GM23338 (cell line): ENCODE measurements around the gene FRMD1. TPM values are rescaled to one million over a fixed set of nuclear protein-coding genes. Genes with fewer than 3 reads are reported as not detected.

Source experiments
- ATAC-seq: fragments of 200-7000 bp; cut with Tn5 transposase; 3 replicates; pipeline ENCODE4 v1.9.1; 2020
- DNase-seq: peaks from one replicate; pipeline ENCODE4 v3.0.0-alpha.2; 2015; ENCODE audit warnings: low spot score
- H2AFZ ChIP-seq: fragments of 200-600 bp; sonication (generic); 2 replicates; pipeline ENCODE4 v1.8.0; 2016; ENCODE audit warnings: antibody characterized with exemption, mild to moderate bottlenecking, moderate library complexity
- H3F3A ChIP-seq: fragments of 200-600 bp; sonication (generic); replicated peaks from 2 replicates; pipeline ENCODE4 v1.8.0; 2017; ENCODE audit warnings: antibody characterized with exemption, mixed run types, low read depth
- H3K27ac ChIP-seq: fragments of 200-600 bp; sonication (generic); 2 replicates; pipeline ENCODE4 v1.6.1; 2016; ENCODE audit warnings: low read depth
- H3K27me3 ChIP-seq: fragments of 200-600 bp; sonication (generic); 2 replicates; pipeline ENCODE4 v1.8.0; 2016; ENCODE audit warnings: mild to moderate bottlenecking, mixed run types, moderate library complexity; ENCODE audit not compliant: insufficient read depth
- H3K36me3 ChIP-seq: fragments of 200-600 bp; sonication (generic); 2 replicates; pipeline ENCODE4 v1.8.0; 2016; ENCODE audit warnings: mild to moderate bottlenecking; ENCODE audit not compliant: insufficient read depth
- H3K4me1 ChIP-seq: fragments of 200-600 bp; sonication (generic); 2 replicates; pipeline ENCODE4 v1.8.0; 2016; ENCODE audit warnings: mild to moderate bottlenecking, moderate library complexity; ENCODE audit not compliant: insufficient read depth
- H3K4me2 ChIP-seq: fragments of 200-600 bp; sonication (generic); 2 replicates; pipeline ENCODE4 v1.7.1; 2017; ENCODE audit warnings: mixed run types
- H3K4me3 ChIP-seq: fragments of 200-600 bp; sonication (generic); 2 replicates; pipeline ENCODE4 v1.6.1; 2016; ENCODE audit warnings: mixed run types
- H3K79me2 ChIP-seq: fragments of 200-600 bp; sonication (generic); replicated peaks from 2 replicates; pipeline ENCODE4 v1.8.0; 2017; ENCODE audit warnings: mild to moderate bottlenecking; ENCODE audit not compliant: insufficient read depth
- H3K9me2 ChIP-seq: fragments of 200-600 bp; sonication (generic); 2 replicates; pipeline ENCODE4 v1.8.0; 2017; ENCODE audit not compliant: insufficient read depth
- H4K20me1 ChIP-seq: fragments of 200-600 bp; sonication (generic); replicated peaks from 2 replicates; pipeline ENCODE4 v1.8.0; 2017; ENCODE audit warnings: mild to moderate bottlenecking; ENCODE audit not compliant: insufficient read depth
- H3K27ac Mint-ChIP-seq: 2 replicates; pipeline ENCODE4 v1.8.0; 2020; ENCODE audit warnings: inconsistent platforms, mild to moderate bottlenecking, moderate library complexity, mixed read lengths
- H3K27me3 Mint-ChIP-seq: 3 replicates; pipeline ENCODE4 v1.8.0; 2022; ENCODE audit warnings: low read depth, mild to moderate bottlenecking, moderate library complexity, mixed read lengths, inconsistent platforms; ENCODE audit not compliant: insufficient read depth, poor library complexity
- H3K36me3 Mint-ChIP-seq: 3 replicates; pipeline ENCODE4 v1.8.0; 2021; ENCODE audit warnings: low read depth, mild to moderate bottlenecking, inconsistent platforms, moderate library complexity, mixed read lengths
- H3K4me1 Mint-ChIP-seq: 3 replicates; pipeline ENCODE4 v1.8.0; 2020; ENCODE audit warnings: mild to moderate bottlenecking, inconsistent platforms, mixed read lengths
- H3K4me3 Mint-ChIP-seq: 3 replicates; pipeline ENCODE4 v1.8.0; 2021; ENCODE audit warnings: moderate library complexity, mild to moderate bottlenecking, inconsistent platforms, mixed read lengths
- H3K9me3 Mint-ChIP-seq: 3 replicates; pipeline ENCODE4 v1.8.0; 2020; ENCODE audit warnings: moderate library complexity, mild to moderate bottlenecking, inconsistent platforms, mixed read lengths
- CTCF ChIP-seq, 2 experiments: fragments of 200-600 bp in 1 of 2; sonication (generic) in 1 of 2; conservative IDR thresholded peaks; 2 replicates each; pipeline versions ENCODE4 v1.5.1 to v1.6.1; 2016 to 2017; ENCODE audit warnings: antibody characterized with exemption in 2 of 2, low read depth in 2 of 2, mild to moderate bottlenecking in 2 of 2, moderate library complexity in 1 of 2
- EZH2 ChIP-seq: fragments of 200-600 bp; sonication (generic); IDR thresholded peaks from one replicate; pipeline ENCODE4 v1.8.0; 2017; ENCODE audit warnings: antibody characterized with exemption, mild to moderate bottlenecking, low read depth; ENCODE audit not compliant: unreplicated experiment
- JUNB ChIP-seq: IDR thresholded peaks from one replicate; pipeline ENCODE4 v1.6.1; 2016; ENCODE audit warnings: antibody characterized with exemption; ENCODE audit not compliant: unreplicated experiment
- STAT1 ChIP-seq: IDR thresholded peaks from one replicate; pipeline ENCODE4 v1.6.1; 2016; ENCODE audit warnings: antibody characterized with exemption; ENCODE audit not compliant: unreplicated experiment
- ZNF114 ChIP-seq: fragments of 250-450 bp; sonication (Bioruptor Pico); IDR thresholded peaks from 2 replicates; pipeline ENCODE4 v1.5.0; 2020; ENCODE audit warnings: mild to moderate bottlenecking, moderate library complexity
- ZNF331 ChIP-seq: fragments of 250-450 bp; sonication (Bioruptor Pico); IDR thresholded peaks from 2 replicates; pipeline ENCODE4 v1.5.0; 2020; ENCODE audit warnings: low read depth, mild to moderate bottlenecking, moderate library complexity
- polyA plus RNA-seq: library from polyadenylated mRNA; unstranded; fragments of >200 nt; fragmentation: Nextera tagmentation; extraction: Ambion mirVana; gene quantifications from 2 replicates; pipeline ENCODE4 v1.2.1, GENCODE V29; 2016
- total RNA-seq: library from RNA; depleted of rRNA; stranded (reverse); fragments of >200 nt; shearing (Covaris generic); gene quantifications from 2 replicates; pipeline ENCODE4 v1.2.3, GENCODE V29; 2014
- TF ChIP-seq, protein P1 (sequence below): IDR thresholded peaks from one replicate; pipeline ENCODE4 v1.6.1; 2018; ENCODE audit warnings: antibody characterized with exemption; ENCODE audit not compliant: unreplicated experiment
- TF ChIP-seq, protein P2 (sequence below): IDR thresholded peaks from 2 replicates; pipeline ENCODE4 v1.6.1; 2016; ENCODE audit warnings: antibody characterized with exemption

Gene FRMD1
- total and polyA plus RNA-seq, 2 experiments from 2014 or later, result 1.0 to 2.0 TPM

DNA sequence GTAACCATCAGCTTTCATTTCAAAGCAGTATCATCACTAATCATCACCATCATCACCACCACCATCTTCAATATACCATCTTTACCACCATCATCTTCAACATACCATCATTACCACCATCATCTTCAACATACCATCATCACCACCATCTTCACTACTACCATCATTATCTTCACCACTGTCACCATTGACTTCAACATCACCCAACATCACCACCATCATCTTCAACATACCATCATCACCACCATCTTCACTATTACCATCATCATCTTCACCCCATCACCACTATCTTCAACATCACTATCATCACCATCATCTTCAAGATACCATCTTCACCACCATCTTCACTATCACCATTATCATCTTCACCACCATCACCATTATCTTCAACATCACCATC lies 40.5 kb upstream of the FRMD1 start:
- TF ChIP-seq EZH2 (no peak), JUNB (no peak), ZNF114 (CRISPR knock-in tag) (no peak), ZNF331 (CRISPR knock-in tag) (no peak), CTCF (conservative IDR thresholded peaks at IDR 0.05; ENCODE audit: low read depth in 2 of 2) (no peak)
- TF ChIP-seq, protein P1, sequence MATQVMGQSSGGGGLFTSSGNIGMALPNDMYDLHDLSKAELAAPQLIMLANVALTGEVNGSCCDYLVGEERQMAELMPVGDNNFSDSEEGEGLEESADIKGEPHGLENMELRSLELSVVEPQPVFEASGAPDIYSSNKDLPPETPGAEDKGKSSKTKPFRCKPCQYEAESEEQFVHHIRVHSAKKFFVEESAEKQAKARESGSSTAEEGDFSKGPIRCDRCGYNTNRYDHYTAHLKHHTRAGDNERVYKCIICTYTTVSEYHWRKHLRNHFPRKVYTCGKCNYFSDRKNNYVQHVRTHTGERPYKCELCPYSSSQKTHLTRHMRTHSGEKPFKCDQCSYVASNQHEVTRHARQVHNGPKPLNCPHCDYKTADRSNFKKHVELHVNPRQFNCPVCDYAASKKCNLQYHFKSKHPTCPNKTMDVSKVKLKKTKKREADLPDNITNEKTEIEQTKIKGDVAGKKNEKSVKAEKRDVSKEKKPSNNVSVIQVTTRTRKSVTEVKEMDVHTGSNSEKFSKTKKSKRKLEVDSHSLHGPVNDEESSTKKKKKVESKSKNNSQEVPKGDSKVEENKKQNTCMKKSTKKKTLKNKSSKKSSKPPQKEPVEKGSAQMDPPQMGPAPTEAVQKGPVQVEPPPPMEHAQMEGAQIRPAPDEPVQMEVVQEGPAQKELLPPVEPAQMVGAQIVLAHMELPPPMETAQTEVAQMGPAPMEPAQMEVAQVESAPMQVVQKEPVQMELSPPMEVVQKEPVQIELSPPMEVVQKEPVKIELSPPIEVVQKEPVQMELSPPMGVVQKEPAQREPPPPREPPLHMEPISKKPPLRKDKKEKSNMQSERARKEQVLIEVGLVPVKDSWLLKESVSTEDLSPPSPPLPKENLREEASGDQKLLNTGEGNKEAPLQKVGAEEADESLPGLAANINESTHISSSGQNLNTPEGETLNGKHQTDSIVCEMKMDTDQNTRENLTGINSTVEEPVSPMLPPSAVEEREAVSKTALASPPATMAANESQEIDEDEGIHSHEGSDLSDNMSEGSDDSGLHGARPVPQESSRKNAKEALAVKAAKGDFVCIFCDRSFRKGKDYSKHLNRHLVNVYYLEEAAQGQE, result no peak
- TF ChIP-seq, protein P2, sequence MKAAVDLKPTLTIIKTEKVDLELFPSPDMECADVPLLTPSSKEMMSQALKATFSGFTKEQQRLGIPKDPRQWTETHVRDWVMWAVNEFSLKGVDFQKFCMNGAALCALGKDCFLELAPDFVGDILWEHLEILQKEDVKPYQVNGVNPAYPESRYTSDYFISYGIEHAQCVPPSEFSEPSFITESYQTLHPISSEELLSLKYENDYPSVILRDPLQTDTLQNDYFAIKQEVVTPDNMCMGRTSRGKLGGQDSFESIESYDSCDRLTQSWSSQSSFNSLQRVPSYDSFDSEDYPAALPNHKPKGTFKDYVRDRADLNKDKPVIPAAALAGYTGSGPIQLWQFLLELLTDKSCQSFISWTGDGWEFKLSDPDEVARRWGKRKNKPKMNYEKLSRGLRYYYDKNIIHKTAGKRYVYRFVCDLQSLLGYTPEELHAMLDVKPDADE, result no peak
- H3K4me1 ChIP-seq, result peaks cover 6% of the 10 kb centered on the region; the same call in 1 of the 2 replicates
- H3K27ac ChIP-seq, result no peak overlapping the region
- no peaks in the 10 kb centered on the region for H4K20me1 ChIP-seq
- no peak overlapping the region for H3K4me2 ChIP-seq
- H2AFZ ChIP-seq, result no peak overlapping the region
- H3K27me3 ChIP-seq, result no peaks in the 10 kb centered on the region
- Mint-ChIP-seq H3K4me1 (peaks cover 11% of the 10 kb centered on the region; the same call in 2 of the 3 replicates), H3K27me3 (peaks cover 4% of the 10 kb centered on the region), H3K9me3 (peaks cover 4% of the 10 kb centered on the region; the same call in 2 of the 3 replicates), H3K4me3 (no peak overlapping the region), H3K27ac (no peak overlapping the region), H3K36me3 (peaks cover 2% of the 10 kb centered on the region; the same call in 1 of the 3 replicates)
- no peaks in the 10 kb centered on the region for H3K79me2 ChIP-seq
- DNase-seq, result no peak
- no peaks in the 10 kb centered on the region for H3F3A ChIP-seq
- peaks cover 7% of the 10 kb centered on the region for H3K9me2 ChIP-seq
- ATAC-seq, result no peak
- H3K4me3 ChIP-seq, result no peak overlapping the region
- no peaks in the 10 kb centered on the region for H3K36me3 ChIP-seq

DNA sequence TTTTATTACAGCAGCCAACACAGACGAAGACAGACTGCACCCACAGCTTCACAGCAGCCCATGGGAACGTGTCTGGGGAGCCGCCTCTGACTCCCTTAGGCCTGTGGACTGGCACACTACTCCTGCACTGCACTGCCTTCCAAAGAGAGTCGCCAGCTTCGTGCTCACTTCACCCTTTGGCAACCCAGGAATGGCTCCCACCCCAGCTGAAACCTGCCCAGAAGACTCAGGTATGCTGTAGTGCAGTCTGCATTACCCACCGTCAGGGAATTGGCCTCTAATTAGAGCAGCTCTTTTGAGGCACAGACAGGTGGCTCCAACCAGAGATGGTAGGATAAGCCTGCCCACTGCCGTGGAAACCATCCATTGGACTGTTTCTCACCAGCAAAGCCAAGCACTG lies 39.9 kb upstream of the FRMD1 start:
- Histone ChIP-seq H3K36me3 (no peaks in the 10 kb centered on the region), H2AFZ (no peak overlapping the region), H3K79me2 (no peaks in the 10 kb centered on the region), H3F3A (no peaks in the 10 kb centered on the region), H3K27me3 (no peaks in the 10 kb centered on the region), H3K4me3 (no peak overlapping the region), H3K4me1 (peaks cover under 1% of the 10 kb centered on the region; the same call in 1 of the 2 replicates), H3K27ac (no peak overlapping the region), H3K9me2 (peaks cover 7% of the 10 kb centered on the region), H4K20me1 (no peaks in the 10 kb centered on the region), H3K4me2 (no peak overlapping the region)
- no peak for TF ChIP-seq STAT1
- no peak for TF ChIP-seq EZH2
- H3K27ac Mint-ChIP-seq, result no peak overlapping the region
- peaks cover 7% of the 10 kb centered on the region; the same call in 2 of the 3 replicates for H3K4me1 Mint-ChIP-seq
- ATAC-seq, result no peak
- no peak for DNase-seq
- H3K36me3 Mint-ChIP-seq, result peaks cover 2% of the 10 kb centered on the region; the same call in 1 of the 3 replicates
- no peak overlapping the region for H3K4me3 Mint-ChIP-seq
- H3K9me3 Mint-ChIP-seq, result peaks cover 4% of the 10 kb centered on the region; the same call in 2 of the 3 replicates
- H3K27me3 Mint-ChIP-seq, result peaks cover 4% of the 10 kb centered on the region
